HepG2 (cell line): ENCODE measurements around the gene PIK3IP1. TPM values are rescaled to one million over a fixed set of nuclear protein-coding genes. Genes with fewer than 3 reads are reported as not detected.

Source experiments
- ATAC-seq: fragments of 200-7000 bp; cut with Tn5 transposase; 3 replicates; pipeline ENCODE4 v1.9.1; 2020; ENCODE audit warnings: mild to moderate bottlenecking, moderate library complexity
- BruUV-seq: library from RNA; stranded (reverse); fragments of 400-500 nt; replicated peaks from 2 replicates; lab custom pipeline; 2021; lab: Mats Ljungman, UMichigan
- CTCF ChIA-PET: fragments of 300-600 bp; formaldehyde crosslinking; extraction: SDS; loops from one replicate; lab custom pipeline; 2021; ENCODE audit warnings: low total read pairs, inconsistent platforms, low intra/inter-chr PET ratio; lab: Yijun Ruan, JAX
- POLR2A ChIA-PET: fragments of 350-600 bp; sonication (Branson Sonifier 250); formaldehyde crosslinking; loops from one replicate; lab custom pipeline; 2020; ENCODE audit warnings: antibody characterized with exemption, inconsistent platforms; lab: Yijun Ruan, JAX
- DNase-seq: peaks from one replicate; pipeline ENCODE4 v3.0.0-alpha.2; 2015; ENCODE audit warnings: low spot score
- FAIRE-seq: peaks from 3 replicates; lab custom pipeline; 2011; peaks lifted over from hg19 to GRCh38; lab: Jason Lieb, UNC
- H2AFZ ChIP-seq: one replicate; pipeline ENCODE4 v1.6.1; 2011; ENCODE audit warnings: low read length, inconsistent platforms
- H3K27ac ChIP-seq: fragments of 300-600 bp; 3 replicates; pipeline ENCODE4 v1.8.0; 2011; ENCODE audit warnings: mixed run types, mild to moderate bottlenecking, mixed read lengths, low read length, inconsistent platforms; ENCODE audit not compliant: insufficient read depth; ENCODE audit errors: extremely low read length
- H3K27me3 ChIP-seq, 2 experiments: fragments of 200-600 bp in 1 of 2; 2 replicates in 1 of 2; 3 replicates in 1 of 2; pipeline versions ENCODE4 v1.6.0 to v1.8.0; 2011; ENCODE audit warnings: low read length in 2 of 2, mild to moderate bottlenecking in 2 of 2, moderate library complexity in 2 of 2, inconsistent platforms in 1 of 2; ENCODE audit not compliant: insufficient read depth in 2 of 2, control insufficient read depth in 1 of 2
- H3K36me3 ChIP-seq, 2 experiments: fragments of 200-600 bp in 1 of 2; replicated peaks in 1 of 2; 2 replicates in 1 of 2; 3 replicates in 1 of 2; pipeline versions ENCODE4 v1.5.1 to v1.8.0; 2011; ENCODE audit warnings: low read length in 2 of 2, inconsistent platforms in 1 of 2; ENCODE audit not compliant: insufficient read depth in 2 of 2, control insufficient read depth in 1 of 2
- H3K4me1 ChIP-seq: 2 replicates; pipeline ENCODE4 v1.5.1; 2012; ENCODE audit warnings: low read length, inconsistent platforms; ENCODE audit not compliant: insufficient read depth
- H3K4me2 ChIP-seq: 2 replicates; pipeline ENCODE4 v1.6.0; 2011; ENCODE audit warnings: low read depth, low read length, inconsistent platforms
- H3K4me3 ChIP-seq, 3 experiments: fragments of 200-600 bp in 1 of 3; sonication (generic), shearing (Covaris generic) in 1 of 3; replicated peaks in 1 of 3; 2 replicates each; pipeline ENCODE4 v1.5.1; 2011 to 2016; ENCODE audit warnings: low read length in 3 of 3, inconsistent platforms in 2 of 3, low read depth in 2 of 3, mild to moderate bottlenecking in 2 of 3, control low read depth in 1 of 3, mixed read lengths in 1 of 3; ENCODE audit not compliant: insufficient read depth in 1 of 3
- H3K79me2 ChIP-seq: one replicate; pipeline ENCODE4 v1.6.1; 2011; ENCODE audit warnings: low read length, inconsistent platforms; ENCODE audit not compliant: insufficient read depth
- H3K9ac ChIP-seq: 2 replicates; pipeline ENCODE4 v1.6.0; 2011; ENCODE audit warnings: mild to moderate bottlenecking, low read depth, low read length, inconsistent platforms; ENCODE audit not compliant: insufficient read depth
- H3K9me3 ChIP-seq: 2 replicates; pipeline ENCODE4 v1.5.1; 2012; ENCODE audit warnings: mild to moderate bottlenecking, low read length
- H4K20me1 ChIP-seq: 2 replicates; pipeline ENCODE4 v1.6.0; 2011; ENCODE audit warnings: inconsistent platforms, mild to moderate bottlenecking, low read length, moderate library complexity; ENCODE audit not compliant: insufficient read depth
- EHMT2 ChIP-seq: fragments of 200-600 bp; sonication (generic); IDR thresholded peaks from 2 replicates; pipeline ENCODE4 v1.7.0; 2017; ENCODE audit warnings: antibody characterized with exemption, low read depth, low read length, borderline replicate concordance
- HOXA7 ChIP-seq: sonication (generic); formaldehyde crosslinking; IDR thresholded peaks from 2 replicates; pipeline ENCODE4 v1.8.1; 2022; ENCODE audit warnings: mild to moderate bottlenecking, missing genetic modification reagents, moderate library complexity
- NR3C1 ChIP-seq: sonication (generic); formaldehyde crosslinking; IDR thresholded peaks from 2 replicates; pipeline ENCODE4 v1.4.0; 2020; ENCODE audit warnings: missing genetic modification reagents
- PCBP1 ChIP-seq: fragments of 200-400 bp; formaldehyde crosslinking; IDR thresholded peaks from 2 replicates; pipeline ENCODE4 v1.6.1; 2017; ENCODE audit warnings: mild to moderate bottlenecking, low read depth, low read length, borderline replicate concordance
- POLR2G ChIP-seq: fragments of 200-400 bp; formaldehyde crosslinking; IDR thresholded peaks from 2 replicates; pipeline ENCODE4 v1.6.1; 2018; ENCODE audit warnings: mild to moderate bottlenecking, low read depth, low read length, moderate library complexity
- RBM22 ChIP-seq: fragments of 200-400 bp; formaldehyde crosslinking; optimal IDR thresholded peaks from 2 replicates; pipeline ENCODE3; 2017; ENCODE audit warnings: mild to moderate bottlenecking, low read length, moderate library complexity
- WGBS: methylation state at CpG from one replicate; pipeline ENCODE4 v1.1.6; 2017; ENCODE audit warnings: low lambda C conversion rate; 5-methylcytosine and 5-hydroxymethylcytosine counted together
- in situ Hi-C: cut with HindIII; loops from 2 replicates; pipeline ENCODE4 v1.10.0; 2017; ENCODE audit warnings: low pct_unique_long_range_greater_than_20kb; ENCODE audit not compliant: extremely low pct_ligation_motif_present
- intact Hi-C: fragments of 100-400 bp; cut with micrococcal nuclease; formaldehyde crosslinking; loops from one replicate; pipeline ENCODE4 v1.10.0; 2022; ENCODE audit not compliant: unreplicated experiment
- polyA plus RNA-seq, 8 experiments: library from polyadenylated mRNA; depleted of rRNA in 3 of 8; stranded (reverse) in 7 of 8; unstranded in 1 of 8; fragments of >200 nt; fragmentation: Illumina TruSeq in 4 of 8; extraction: Trizol in 4 of 8; gene quantifications; 2 replicates each; pipeline versions ENCODE4 v1.2.1 to v1.2.3, GENCODE V29; 2011 to 2016; ENCODE audit warnings: low read depth in 4 of 8, missing spikeins in 1 of 8, mixed read lengths in 1 of 8; ENCODE audit not compliant: insufficient read depth in 1 of 8
- total RNA-seq, 5 experiments: library from RNA; depleted of rRNA; stranded (reverse); fragments of >200 nt; fragmentation: Illumina TruSeq; extraction: Trizol; gene quantifications; 2 replicates each; pipeline ENCODE4 v1.2.3, GENCODE V29; 2016; ENCODE audit warnings: low read depth in 1 of 5
- TF ChIP-seq, protein P1 (sequence below): conservative IDR thresholded peaks from 2 replicates; pipeline ENCODE4 v1.6.1; 2018; ENCODE audit warnings: missing genetic modification reagents
- TF ChIP-seq, protein P2 (sequence below): sonication (generic); formaldehyde crosslinking; IDR thresholded peaks from 2 replicates; pipeline ENCODE4 v1.4.0; 2020; ENCODE audit warnings: missing genetic modification reagents

The PIK3IP1 gene
- total and polyA plus RNA-seq, 2 of the 13 experiments (the other 11 are each of a cell fraction or from before 2014, with no cell fraction given), result 1.3 to 2.5 TPM

DNA sequence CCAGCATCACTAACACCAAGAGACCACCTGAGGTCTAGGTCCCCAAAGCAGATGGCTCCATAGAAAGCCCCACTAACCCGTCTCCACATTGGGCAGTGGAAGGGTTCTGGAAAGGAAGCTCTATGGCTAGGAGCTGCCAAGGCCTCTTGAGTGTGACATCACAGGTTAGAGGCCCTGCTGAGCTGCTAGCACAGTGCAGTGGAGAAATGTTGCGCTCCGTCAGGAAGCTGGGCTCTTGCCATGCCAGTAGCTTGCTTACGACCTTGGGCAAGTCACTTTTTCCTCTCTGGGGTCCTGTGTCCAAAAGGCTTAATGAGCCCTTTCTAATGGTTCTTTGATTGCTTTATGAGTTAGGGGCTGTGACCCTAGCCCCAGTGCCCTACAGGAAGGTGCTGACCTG, 10.6 kb downstream of the PIK3IP1 start:
- ChIA-PET CTCF (no interaction called here), POLR2A (interaction anchor here (1.3 kb wide), 1 partner anchor 9 kb away, joined by 5 read pairs; no protein-coding TSS in a partner anchor)
- Histone ChIP-seq H3K9me3 (no peaks in the 10 kb centered on the region), H3K4me3 (no peak overlapping the region), H3K4me1 (peaks cover 22% of the 10 kb centered on the region), H3K27me3 (no peaks in the 10 kb centered on the region), H3K36me3 (peaks cover 10 to 19% of the 10 kb centered on the region in 2 experiments), H3K79me2 (no peaks in the 10 kb centered on the region), H3K27ac (no peak overlapping the region), H2AFZ (no peak overlapping the region), H3K4me2 (no peak overlapping the region), H4K20me1 (no peaks in the 10 kb centered on the region), H3K9ac (no peak overlapping the region)
- WGBS, result 72% methylated on average over 4 of the region's 4 CpGs
- intact Hi-C loops, result no loop called here
- DNase-seq, result no peak
- no peak for ATAC-seq
- no peak for FAIRE-seq
- in situ Hi-C loops, result no loop called here
- no TSS peak for BruUV-seq
- TF ChIP-seq NR3C1 (CRISPR knock-in tag) (no peak), EHMT2 (no peak), PCBP1 (no peak), POLR2G (peak; percentile 44; the same call in 1 of the 2 replicates), HOXA7 (CRISPR knock-in tag) (no peak), RBM22 (peak; percentile 82)
- TF ChIP-seq, protein P1, sequence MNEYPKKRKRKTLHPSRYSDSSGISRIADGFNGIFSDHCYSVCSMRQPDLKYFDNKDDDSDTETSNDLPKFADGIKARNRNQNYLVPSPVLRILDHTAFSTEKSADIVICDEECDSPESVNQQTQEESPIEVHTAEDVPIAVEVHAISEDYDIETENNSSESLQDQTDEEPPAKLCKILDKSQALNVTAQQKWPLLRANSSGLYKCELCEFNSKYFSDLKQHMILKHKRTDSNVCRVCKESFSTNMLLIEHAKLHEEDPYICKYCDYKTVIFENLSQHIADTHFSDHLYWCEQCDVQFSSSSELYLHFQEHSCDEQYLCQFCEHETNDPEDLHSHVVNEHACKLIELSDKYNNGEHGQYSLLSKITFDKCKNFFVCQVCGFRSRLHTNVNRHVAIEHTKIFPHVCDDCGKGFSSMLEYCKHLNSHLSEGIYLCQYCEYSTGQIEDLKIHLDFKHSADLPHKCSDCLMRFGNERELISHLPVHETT (CRISPR knock-in tag), result no peak
- TF ChIP-seq, protein P2, sequence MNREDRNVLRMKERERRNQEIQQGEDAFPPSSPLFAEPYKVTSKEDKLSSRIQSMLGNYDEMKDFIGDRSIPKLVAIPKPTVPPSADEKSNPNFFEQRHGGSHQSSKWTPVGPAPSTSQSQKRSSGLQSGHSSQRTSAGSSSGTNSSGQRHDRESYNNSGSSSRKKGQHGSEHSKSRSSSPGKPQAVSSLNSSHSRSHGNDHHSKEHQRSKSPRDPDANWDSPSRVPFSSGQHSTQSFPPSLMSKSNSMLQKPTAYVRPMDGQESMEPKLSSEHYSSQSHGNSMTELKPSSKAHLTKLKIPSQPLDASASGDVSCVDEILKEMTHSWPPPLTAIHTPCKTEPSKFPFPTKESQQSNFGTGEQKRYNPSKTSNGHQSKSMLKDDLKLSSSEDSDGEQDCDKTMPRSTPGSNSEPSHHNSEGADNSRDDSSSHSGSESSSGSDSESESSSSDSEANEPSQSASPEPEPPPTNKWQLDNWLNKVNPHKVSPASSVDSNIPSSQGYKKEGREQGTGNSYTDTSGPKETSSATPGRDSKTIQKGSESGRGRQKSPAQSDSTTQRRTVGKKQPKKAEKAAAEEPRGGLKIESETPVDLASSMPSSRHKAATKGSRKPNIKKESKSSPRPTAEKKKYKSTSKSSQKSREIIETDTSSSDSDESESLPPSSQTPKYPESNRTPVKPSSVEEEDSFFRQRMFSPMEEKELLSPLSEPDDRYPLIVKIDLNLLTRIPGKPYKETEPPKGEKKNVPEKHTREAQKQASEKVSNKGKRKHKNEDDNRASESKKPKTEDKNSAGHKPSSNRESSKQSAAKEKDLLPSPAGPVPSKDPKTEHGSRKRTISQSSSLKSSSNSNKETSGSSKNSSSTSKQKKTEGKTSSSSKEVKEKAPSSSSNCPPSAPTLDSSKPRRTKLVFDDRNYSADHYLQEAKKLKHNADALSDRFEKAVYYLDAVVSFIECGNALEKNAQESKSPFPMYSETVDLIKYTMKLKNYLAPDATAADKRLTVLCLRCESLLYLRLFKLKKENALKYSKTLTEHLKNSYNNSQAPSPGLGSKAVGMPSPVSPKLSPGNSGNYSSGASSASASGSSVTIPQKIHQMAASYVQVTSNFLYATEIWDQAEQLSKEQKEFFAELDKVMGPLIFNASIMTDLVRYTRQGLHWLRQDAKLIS (CRISPR knock-in tag), result no peak
